ENCODE results near the gene DOCK4.

DOCK4 gene

DNA sequence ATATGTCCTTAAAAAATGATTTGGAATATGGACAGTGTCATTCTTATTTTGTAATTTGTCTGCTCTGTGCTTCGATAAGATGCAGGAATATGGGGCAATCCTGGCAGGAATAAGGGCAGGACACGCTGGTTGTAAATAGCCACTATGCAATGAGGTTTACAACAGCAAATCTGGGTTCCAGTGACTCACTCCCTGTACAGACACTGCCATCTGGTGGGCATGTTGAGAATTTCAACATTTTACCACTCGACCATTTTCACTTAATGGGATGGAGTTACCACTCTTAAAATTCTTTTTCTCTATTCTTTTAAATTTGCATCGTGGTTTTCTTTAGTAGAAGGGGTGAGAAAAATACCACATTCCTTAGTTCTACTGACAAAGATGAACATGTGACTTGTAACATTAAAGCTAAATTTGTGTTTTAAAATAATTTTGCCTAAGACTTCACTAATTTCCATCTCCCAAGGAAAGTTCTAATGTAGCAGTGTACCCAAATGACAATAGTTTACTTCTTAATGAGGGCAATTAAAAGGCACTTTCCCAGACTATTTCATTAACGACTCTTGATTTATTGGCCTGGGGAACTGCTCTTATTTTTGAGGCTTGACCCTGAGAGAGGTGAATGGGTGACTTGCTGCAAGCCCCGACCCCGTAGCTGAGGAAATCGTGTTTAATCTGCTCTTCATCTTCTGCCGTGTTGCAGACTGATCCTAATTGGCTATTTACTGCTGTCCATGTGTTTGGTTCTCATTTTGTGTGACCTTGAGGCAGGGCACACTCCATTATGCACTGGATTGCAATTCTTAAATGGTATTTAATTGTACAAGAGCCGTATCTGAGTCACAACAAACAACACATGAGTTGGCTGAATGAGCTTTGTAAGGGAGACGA lies 470.3 kb downstream of the DOCK4 start:
- peak; percentile 62 for DNase-seq (ENCODE audit: low spot score)
- peak; percentile 79 for FAIRE-seq

DNA sequence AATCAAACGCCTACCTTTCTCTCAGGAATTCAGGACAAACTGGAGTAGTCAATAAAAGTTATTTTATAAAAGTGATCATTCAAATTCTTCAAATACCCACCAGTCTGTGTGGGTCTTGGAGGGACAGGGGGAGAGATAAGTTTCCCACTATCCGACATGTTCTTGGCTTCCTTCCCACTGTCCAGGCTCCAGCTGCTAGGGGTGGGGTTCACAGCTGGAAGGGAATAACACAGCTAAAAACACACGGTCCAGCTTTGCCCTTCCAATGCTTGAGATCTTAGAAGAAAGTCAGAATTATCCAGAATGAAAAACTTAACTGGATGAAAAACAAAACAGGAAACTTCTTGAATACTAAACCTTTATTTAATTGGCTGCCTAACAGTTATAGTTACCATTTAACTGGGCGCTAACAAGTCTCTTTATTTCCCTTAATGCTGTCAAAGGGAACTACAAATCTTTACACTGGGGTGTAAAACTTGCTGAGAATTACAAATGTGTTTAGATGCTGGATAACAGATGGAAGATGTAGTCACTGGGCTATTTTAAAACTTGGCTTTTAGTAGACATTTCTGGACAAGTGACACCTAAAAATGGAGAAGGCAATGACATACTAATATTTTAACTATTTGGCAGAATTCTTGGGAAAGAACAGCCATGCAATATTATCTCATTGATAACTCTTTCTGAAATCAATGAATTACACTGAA lies 471.1 kb downstream of the DOCK4 start:
- no peak for FAIRE-seq
- no peak for DNase-seq (ENCODE audit: low spot score)

DNA sequence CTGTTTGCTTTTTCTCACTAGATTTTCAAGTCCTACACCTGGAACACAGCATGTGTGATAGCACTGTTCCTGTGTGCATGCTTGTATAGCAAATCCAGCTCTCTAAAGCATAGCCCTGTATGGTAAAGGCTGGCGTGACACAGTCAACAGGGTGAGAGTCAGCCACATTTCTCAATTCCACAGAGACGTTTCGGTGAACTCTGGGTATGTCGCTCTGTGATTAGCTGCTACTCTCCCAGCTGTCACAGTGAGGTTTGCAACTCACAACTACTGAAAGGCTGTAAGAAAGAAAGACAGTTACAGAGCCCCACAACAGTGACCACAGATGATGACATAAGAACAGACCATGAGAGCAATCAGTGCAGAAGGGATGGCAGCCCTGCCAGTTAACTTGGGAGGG lies 473.3 kb downstream of the DOCK4 start:
- DNase-seq (ENCODE audit: low spot score) (no peak), FAIRE-seq (no peak)

DNA sequence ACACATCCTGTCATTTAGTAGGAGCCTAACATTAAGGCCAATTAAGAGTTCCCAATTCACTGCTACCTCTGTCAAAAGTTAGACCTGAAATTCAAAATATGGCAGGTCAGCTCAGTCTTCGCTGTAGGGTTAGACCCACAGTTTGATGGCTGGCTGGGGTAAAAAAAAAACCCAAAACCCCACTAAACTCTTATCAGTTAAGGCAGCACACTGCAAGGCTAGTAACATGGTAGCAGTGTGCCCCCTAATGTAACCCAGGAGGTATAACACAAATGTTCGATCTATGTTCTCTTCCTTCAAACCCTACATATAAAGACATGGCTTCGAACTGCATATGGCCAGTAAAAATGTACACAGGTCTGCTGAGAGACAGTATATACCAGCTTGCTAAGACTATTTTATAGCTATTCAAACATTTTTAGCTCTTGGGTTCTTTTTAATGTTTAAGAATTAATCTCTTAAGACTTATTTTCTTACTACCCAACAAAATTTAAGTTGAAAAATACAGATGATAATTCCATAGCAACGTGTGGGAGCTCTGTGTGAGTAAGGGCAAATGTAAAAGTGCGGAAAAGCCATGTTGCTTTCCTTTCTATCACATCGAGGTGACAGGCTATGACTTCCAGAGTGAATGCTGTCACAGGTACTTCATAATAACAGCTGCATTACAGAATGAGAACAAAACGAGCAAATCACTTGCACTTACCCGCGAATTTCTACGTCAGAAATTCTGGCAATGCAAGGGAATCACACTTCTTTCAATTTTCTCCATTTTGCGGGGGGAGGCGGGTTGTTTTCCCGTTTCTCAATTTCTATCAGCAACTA lies 475.5 kb downstream of the DOCK4 start:
- no peak for FAIRE-seq
- DNase-seq (ENCODE audit: low spot score) = peak; percentile 42

DNA sequence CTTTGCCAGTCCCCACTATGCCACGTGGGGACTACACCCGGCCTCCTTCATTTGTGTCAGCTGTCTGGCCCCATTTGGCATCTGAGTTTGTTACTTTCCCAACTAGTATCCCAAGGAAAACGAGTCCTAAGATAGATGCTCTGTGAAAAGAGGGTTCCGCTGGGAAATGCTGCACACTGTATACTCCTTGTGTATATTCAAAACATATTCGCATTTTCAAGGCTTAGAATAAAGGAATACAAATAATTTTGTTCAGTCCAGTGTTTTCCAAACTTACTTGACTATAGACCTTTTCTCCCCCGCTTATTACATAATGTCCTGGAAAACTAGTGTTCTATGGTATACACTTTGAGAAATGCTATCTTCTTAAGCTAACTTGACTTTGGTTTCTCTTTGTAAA lies 476.1 kb downstream of the DOCK4 start:
- no peak for FAIRE-seq
- DNase-seq (ENCODE audit: low spot score) = no peak

DNA sequence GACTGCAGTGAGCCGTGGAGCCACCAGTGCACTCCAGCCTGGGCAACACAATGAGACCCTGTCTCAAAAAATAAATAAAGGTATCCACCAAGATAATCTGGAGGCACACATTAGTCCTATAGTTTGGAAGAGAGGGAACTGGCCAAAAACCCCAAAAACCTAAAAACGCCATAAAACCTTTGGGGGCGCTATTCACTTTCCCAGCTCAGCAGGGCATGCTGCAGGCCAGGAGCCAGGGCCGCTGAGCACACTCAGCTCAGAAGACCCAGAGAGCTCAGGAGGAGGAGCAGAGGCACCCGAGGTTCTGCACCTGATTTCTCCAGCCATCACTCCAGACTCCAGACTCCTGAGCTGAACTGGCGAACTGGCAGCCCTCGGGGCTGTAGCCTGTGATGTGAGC lies 476.7 kb downstream of the DOCK4 start:
- DNase-seq (ENCODE audit: low spot score) (no peak), FAIRE-seq (no peak)

DNA sequence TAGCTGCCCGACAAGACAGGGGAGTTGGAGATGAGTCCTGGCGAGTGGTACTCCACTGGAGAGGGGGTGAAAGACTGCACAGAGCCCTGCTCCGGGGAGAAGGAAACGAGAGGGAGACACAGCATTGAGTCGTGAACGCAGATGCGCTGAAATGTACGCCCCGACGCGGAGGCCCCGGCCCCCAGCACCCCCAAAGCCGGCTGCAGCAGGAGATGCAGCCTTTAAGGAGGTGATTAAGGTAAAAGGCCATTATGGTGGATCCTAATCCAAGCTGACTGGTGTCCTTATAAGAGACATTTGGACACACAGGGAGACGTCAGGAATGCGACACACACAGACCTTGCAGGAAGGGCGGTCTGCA lies 477.6 kb downstream of the DOCK4 start:
- FAIRE-seq (no peak), DNase-seq (ENCODE audit: low spot score) (no peak)

DNA sequence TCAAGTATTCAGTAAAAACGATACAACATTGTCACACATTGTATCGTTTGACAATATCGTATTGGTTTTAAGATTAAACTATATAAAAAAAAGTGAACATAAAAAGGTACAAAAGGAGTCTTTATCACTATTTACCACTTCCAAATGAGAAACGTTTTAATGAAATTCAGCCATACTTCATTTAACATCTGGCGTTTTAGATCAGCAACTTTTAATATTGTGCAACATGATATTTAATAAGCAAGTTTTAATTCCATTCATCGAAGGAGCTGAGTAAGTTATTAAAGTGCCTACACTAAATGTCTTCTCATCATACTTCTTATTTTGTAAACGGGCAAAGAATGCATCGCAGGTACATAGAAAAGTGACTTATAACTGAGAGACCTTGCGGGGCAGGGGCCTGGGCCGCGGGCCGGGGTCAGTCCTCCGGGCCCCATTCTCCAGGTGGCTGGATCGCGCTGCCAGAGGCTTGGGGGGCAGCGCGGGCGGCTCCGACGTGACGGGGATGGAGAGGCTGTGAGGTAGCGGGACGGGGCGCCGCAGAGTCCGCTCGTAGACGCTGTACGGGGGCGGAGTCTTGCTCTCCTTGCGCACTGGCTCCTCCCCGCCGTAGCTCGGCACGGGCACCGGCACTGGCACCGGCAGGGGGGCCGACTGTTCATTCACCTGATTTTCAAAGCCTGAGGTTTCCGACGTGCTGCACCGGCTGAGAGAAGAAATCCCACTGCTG lies 478.1 kb downstream of the DOCK4 start:
- no peak for FAIRE-seq

DNA sequence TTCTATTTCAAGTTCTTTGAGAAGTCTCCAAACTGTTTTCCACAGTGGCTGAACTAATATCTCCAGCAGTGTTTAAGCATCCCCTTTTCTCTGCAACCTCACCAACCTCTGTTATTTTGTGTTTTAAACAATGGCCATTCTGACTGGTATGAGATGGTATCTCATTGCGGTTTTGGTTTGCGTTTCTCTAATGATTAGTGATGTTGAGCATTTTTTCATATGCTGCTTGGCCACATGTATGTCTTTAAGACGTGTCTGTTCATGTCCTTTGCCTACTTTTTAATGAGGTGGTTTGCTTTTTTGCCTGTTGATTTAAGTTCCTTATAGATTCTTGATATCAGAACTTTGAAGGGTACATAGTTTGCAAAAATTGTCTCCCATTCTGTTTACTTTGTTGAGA lies 487.3 kb downstream of the DOCK4 start:
- FAIRE-seq = no peak
- DNase-seq (ENCODE audit: low spot score) = no peak

More for the DNA sequence above, 478.1 kb downstream of the DOCK4 start:
- no peak for DNase-seq (ENCODE audit: low spot score)

DNA sequence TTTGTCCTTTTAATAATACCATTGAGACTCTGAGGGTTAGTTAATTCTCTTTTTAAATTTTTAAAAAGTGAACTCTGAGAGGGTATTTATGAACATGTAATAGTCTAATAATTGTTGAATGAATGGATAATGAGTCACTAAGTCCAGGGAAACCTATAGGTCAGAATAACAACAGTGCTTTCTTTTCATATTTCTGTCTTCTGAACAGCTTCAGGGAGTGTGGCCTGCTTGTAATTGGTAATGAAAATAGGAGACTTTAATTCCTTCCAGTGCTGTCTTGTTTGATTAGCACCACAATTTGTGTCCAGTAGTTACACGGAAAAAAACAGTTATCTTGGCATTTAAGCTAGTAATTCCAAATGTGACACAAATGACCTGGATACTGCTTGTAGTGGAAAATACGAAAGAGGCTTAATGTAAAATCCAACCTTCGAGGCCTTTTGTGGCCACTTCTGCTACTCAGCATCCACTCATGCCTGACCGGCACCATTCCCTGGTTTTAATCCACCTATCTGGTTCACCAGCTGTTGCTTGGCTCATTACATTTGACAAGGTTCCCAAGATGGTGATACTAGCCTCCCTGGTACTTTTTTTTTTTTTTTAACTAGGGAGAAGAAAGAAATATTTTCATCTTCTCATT lies 494.7 kb downstream of the DOCK4 start:
- peak; percentile 68 for DNase-seq (ENCODE audit: low spot score)
- peak; percentile 96 for FAIRE-seq

DNA sequence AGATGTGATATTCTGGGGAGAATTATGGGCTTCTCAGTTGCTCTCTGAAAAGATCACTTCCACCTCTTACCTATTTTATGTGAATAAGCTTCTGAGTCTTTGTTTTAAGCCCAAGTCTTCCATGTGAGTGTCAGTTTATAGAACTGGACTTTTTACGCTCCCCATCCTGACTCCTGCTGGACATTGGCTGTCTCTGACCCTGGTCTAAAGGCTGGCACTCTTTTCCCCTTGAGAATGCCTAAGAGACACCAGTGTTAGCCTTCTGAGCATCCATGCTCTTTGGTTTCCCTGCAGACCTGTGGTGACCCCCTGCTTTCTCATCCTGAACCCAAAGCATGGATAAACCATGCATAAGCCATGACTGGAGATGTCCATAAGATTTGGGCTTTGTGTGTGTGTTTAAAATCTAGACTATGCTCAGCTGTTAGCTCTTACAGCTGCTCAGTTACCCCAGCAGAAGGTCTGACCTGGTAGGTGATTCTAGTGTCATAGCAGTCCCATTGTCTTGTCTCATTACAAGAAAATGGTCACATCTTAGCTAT lies 495.3 kb downstream of the DOCK4 start:
- DNase-seq (ENCODE audit: low spot score) = no peak

DNA sequence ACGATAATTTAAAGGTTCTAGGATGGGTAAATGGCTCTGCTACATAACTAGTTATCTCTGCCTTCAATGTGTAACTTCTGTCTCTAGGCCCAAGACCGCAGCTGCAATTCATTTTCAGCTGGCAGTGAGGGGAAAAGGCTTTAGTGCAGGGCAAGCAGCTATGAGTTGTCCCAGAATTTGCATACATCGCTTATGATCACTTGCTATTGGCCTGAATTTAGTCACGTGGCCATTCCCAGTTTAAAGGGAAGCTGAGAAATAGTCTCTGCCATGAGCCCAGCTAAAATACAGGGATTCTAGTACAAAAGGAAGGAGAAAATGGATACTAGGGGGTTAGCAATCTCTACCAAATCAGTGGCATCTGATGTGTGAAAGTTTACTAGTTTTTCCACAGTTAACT lies 498.1 kb downstream of the DOCK4 start:
- FAIRE-seq (no peak), DNase-seq (ENCODE audit: low spot score) (no peak)

More for the DNA sequence above, 495.3 kb downstream of the DOCK4 start:
- FAIRE-seq = no peak

DNA sequence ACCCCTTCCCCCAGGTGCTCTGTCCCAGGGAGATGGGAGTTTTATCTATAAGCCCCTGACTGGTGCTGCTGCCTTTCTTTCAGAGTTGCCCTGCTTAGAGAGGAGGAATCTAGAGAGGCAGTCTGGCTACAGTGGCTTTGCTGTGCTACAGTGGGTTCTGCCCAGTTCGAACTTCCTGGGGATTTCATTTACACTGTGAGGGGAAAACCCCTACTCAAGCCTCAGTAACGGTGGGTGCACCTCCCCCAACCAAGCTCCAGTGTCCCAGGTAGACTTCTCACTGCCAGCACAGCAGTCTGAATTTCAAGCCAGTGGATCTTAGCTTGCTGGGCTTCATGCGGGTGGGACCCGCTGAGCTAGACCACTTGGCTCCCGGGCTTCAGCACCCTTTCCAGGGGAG lies 500.4 kb downstream of the DOCK4 start:
- DNase-seq (ENCODE audit: low spot score) = no peak
- FAIRE-seq = no peak

DNA sequence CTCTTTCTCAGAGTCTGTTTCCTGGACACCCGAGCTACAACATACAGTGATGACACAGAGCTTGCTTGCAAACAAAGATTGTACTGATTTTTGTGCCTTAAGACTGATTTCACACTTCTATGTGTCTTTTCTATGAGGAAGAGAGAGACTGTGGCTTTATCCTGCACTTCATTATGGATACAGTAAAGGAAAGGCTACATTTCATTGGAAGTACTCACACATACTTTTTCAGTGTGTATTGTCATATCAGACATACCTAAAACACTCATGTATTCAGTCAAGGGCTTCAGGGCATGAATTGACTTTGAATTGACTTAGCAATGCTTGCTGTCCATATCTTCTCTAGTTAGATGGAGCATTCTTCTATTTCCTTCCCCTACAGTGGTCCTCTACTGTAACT lies 508.4 kb downstream of the DOCK4 start:
- FAIRE-seq = no peak

DNA sequence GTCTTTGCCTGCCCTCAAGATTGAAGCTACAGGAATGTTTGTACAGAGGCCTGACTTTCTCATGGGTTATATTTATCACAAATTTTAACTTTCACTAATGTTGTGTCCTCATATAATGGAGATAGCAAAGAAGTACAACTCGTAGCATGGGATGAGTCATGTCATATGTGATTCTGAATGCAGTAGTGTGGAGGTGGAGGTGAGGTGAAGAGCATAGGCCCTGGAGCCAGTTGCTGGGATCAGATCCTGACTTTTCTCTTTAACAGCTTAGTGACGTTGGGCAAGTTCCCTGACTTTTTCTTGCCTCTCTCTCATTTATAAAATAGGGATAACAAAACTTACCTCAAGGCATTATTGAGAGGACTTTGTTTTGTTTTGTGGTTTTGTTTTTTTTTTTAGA lies 511.8 kb downstream of the DOCK4 start:
- FAIRE-seq (no peak), DNase-seq (ENCODE audit: low spot score) (no peak)

More for the DNA sequence above, 508.4 kb downstream of the DOCK4 start:
- DNase-seq (ENCODE audit: low spot score) = no peak

DNA sequence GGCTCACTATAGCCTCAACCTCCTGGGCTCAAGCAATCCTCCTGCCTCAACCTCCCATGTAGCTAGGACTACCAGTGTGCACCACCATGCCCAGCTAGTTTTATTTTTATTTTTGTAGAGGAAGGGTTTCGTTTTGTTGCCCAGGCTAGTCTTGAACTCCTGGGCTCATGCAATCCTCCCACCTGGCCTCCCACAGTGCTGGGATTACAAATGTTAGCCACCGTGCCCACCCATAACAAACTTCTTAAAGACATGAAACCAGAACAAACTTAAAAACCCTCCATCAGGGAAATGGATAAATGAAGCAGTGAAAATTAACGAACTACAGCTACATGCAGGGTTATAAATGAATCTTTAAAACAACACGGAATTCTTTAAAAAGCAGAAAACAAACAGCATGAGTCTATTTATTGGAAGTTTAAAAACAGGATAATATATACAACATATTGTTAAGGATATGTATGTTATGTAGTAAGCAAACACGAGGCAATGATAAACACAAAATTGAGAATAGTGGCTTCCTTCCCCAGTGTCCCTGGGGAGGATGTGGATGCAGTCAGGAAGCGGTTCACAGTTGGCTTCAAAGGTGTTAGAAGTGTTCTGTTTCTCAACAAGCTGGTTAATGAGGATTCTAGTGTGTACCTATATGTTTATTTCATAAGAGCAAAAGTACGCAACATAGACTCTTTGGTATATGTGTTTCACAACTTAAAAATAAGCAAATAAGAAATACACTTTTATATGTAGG lies 515.7 kb downstream of the DOCK4 start:
- no peak for FAIRE-seq
- DNase-seq (ENCODE audit: low spot score) = no peak

DNA sequence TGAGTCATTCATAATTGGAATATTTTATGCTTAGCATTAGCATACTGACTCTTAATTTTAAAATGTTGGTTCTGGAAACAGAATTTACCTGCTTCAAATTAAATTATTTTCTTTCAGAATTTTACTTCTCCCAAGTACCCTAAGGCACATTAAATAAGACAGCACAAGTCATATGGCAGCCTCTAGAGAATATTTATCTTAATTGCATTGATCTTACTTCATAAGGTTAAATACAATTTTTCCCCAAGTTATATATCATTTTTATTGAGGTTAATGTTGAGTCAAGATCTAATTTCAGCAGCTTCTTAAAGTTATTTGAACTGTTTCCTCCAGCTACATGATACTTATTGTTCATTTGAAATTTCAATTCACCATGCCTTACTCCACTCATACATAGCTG lies 520.9 kb downstream of the DOCK4 start:
- FAIRE-seq (no peak), DNase-seq (ENCODE audit: low spot score) (no peak)

DNA sequence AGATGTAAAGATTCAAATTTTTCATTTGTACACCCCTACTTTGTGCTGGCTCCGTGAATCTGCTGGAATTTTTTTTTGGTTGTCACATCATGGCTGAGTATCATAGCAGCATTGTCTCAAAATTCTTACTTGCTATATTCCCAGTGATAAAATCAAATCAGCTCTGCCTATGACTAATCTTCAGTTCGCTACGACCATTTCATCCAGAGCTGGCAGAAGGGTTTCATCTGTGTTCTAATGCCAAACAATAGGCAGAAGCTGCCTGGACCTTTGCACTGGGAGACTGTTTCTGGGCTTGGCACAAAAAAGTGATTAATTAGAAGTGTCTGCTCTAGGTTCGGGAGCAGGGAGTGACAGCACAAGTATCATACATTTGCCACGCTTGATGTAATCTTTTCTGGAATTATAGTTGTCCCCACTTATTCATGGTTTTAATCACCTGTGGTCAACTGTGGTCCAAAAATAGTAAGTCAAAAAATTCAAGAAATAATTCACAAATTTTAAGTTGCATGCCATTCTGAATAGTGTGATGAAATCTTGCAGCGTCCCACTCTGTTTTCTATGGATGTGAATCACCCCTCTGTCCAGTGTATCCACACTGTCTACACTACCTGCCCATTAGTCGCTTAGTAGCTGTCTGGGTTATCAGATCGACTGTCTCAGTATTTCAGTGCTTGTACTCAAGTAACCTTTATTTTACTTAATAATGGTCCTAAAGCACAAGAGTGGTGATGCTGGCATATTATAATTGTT lies 523.4 kb downstream of the DOCK4 start:
- no peak for FAIRE-seq
- DNase-seq (ENCODE audit: low spot score) = no peak

DNA sequence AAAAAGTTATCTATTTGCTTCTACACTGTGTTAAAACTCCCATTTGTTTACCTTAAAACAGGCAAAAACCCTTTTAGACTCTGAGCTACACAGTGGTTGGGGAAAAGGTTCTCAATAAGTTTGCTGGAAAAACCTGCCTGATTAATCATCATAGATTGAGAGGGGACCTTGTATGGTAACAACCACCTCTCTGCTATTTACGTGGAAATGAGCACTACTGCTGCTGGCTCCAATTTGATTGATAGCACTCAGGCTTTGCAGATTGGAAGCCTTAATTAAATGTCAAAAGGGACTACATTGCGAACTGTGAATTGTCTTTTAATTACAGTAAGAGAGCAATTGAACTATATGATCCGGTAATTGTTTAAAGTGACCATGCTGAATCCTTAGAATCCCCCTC lies 525.0 kb downstream of the DOCK4 start:
- no peak for FAIRE-seq
- no peak for DNase-seq (ENCODE audit: low spot score)

All from RCC 7860 (cell line).